ENCODE data around the gene ISCU. TPM values are rescaled to one million over a fixed set of nuclear protein-coding genes. Genes with fewer than 3 reads are reported as not detected.

The ISCU gene
- total RNA-seq, 1 experiment from 2014 or later: 86.9 TPM

DNA sequence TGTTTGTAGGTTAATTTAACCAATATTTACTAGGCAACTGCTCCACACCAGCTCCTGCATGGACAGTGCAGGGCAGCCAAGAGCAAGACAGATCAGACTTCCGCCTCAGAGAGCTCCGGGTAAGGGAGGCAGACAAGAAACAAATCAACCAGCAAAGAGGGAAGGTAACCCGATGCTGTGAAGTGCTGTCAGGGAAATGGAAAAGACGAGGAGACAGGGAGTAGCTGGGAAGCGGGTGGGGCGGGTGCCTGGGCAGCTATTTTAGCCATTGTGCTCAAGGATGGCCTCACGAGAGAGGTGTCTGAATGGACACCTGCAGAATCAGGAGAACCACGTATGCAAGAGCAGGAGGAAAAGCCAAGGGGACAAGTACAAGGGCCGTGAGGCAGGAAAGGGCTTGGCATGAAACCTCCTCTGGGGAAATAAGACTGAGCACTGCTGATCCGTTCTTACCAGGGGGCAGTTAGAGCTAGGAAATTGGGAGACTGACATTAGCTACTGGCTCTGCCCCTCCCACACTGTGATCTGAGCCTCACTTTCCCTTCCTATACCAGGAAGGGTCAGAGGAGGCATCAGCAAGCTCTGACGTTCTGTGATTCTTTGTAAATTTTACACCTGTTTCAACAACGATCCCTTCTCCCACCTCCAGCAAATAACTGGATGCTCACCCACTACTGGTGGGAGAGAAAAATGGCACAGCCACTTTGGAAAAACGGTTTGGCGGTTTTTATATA lies 42.0 kb downstream of the ISCU start:
- Histone ChIP-seq H3K27me3 (replicated peaks; ENCODE audit: control insufficient read depth, insufficient read depth, low read length) (no peaks in the 10 kb centered on the region), H3K4me1 (no peaks in the 10 kb centered on the region), H3K4me3 (ENCODE audit: low read depth, low read length) (no peak overlapping the region), H3K36me3 (ENCODE audit: control insufficient read depth, insufficient read depth, low read length) (no peaks in the 10 kb centered on the region), H3K9me3 (no peaks in the 10 kb centered on the region)
- no peaks in the 10 kb centered on the region for H3K9me3 Mint-ChIP-seq (ENCODE audit: unreplicated experiment)
- TF ChIP-seq, protein P1, sequence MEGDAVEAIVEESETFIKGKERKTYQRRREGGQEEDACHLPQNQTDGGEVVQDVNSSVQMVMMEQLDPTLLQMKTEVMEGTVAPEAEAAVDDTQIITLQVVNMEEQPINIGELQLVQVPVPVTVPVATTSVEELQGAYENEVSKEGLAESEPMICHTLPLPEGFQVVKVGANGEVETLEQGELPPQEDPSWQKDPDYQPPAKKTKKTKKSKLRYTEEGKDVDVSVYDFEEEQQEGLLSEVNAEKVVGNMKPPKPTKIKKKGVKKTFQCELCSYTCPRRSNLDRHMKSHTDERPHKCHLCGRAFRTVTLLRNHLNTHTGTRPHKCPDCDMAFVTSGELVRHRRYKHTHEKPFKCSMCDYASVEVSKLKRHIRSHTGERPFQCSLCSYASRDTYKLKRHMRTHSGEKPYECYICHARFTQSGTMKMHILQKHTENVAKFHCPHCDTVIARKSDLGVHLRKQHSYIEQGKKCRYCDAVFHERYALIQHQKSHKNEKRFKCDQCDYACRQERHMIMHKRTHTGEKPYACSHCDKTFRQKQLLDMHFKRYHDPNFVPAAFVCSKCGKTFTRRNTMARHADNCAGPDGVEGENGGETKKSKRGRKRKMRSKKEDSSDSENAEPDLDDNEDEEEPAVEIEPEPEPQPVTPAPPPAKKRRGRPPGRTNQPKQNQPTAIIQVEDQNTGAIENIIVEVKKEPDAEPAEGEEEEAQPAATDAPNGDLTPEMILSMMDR (IDR thresholded peaks at IDR 0.05; ENCODE audit: insufficient read depth in 1 of 2, low read depth in 1 of 2, low read length in 1 of 2, severe bottlenecking in 1 of 2, unreplicated experiment in 1 of 2): no peak
- H3K4me1 Mint-ChIP-seq (ENCODE audit: low read depth, unreplicated experiment): no peaks in the 10 kb centered on the region
- intact Hi-C loops (cut with micrococcal nuclease; ENCODE audit: unreplicated experiment): no loop called here
- H3K27ac Mint-ChIP-seq (ENCODE audit: unreplicated experiment): no peak overlapping the region
- no peaks in the 10 kb centered on the region for H3K36me3 Mint-ChIP-seq (ENCODE audit: insufficient read depth, unreplicated experiment)
- ChIA-PET CTCF (no interaction called here), POLR2A (no interaction called here)
- H3K27me3 Mint-ChIP-seq (ENCODE audit: insufficient read depth, unreplicated experiment): peaks cover 6% of the 10 kb centered on the region
- BruUV-seq (replicated peaks): no TSS peak
- H3K4me3 Mint-ChIP-seq (ENCODE audit: unreplicated experiment): no peak overlapping the region
- no peak for DNase-seq

DNA sequence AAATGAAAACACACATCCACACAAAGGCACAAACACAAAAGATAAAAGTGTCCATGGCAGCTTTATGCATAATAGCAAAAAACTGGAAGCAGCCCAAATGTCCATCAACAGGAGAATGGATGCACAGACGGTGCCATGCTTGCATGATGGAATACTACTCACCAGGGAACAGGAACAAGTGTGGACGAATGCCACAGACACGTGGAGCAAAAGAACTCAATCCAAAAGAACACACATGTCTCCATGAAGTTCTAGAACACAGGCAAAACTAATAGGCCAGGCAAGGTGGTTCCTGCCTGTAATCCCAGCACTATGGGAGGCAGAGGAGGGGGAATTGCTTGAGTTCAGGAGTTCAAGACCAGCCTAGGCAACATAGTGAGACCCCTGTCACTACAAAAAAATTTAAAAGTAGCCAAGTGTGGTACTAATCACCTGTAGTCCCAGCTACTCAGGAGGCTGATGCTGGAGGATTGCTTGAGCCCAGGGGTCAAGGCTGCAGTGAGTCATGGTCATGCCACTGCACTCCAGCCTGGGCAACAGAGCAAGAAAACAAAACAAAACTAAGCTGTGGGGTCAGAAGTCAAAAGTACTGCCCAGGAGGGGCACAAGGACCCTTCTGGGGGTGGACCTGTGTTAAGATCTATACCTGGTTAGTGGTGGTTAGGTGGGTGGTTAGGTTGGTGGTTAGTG lies 42.7 kb downstream of the ISCU start:
- Mint-ChIP-seq H3K4me1 (ENCODE audit: low read depth, unreplicated experiment) (no peaks in the 10 kb centered on the region), H3K36me3 (ENCODE audit: insufficient read depth, unreplicated experiment) (no peaks in the 10 kb centered on the region), H3K4me3 (ENCODE audit: unreplicated experiment) (no peak overlapping the region), H3K27me3 (ENCODE audit: insufficient read depth, unreplicated experiment) (peaks cover 6% of the 10 kb centered on the region), H3K27ac (ENCODE audit: unreplicated experiment) (no peak overlapping the region), H3K9me3 (ENCODE audit: unreplicated experiment) (no peaks in the 10 kb centered on the region)
- ChIA-PET CTCF (no interaction called here), POLR2A (no interaction called here)
- Histone ChIP-seq H3K4me3 (ENCODE audit: low read depth, low read length) (no peak overlapping the region), H3K36me3 (ENCODE audit: control insufficient read depth, insufficient read depth, low read length) (no peaks in the 10 kb centered on the region), H3K27me3 (replicated peaks; ENCODE audit: control insufficient read depth, insufficient read depth, low read length) (no peaks in the 10 kb centered on the region), H3K4me1 (no peaks in the 10 kb centered on the region), H3K9me3 (no peaks in the 10 kb centered on the region)
- BruUV-seq (replicated peaks): no TSS peak
- TF ChIP-seq, protein P1 (IDR thresholded peaks at IDR 0.05; ENCODE audit: insufficient read depth in 1 of 2, low read depth in 1 of 2, low read length in 1 of 2, severe bottlenecking in 1 of 2, unreplicated experiment in 1 of 2): no peak
- DNase-seq: no peak
- intact Hi-C loops (cut with micrococcal nuclease; ENCODE audit: unreplicated experiment): no loop called here

DNA sequence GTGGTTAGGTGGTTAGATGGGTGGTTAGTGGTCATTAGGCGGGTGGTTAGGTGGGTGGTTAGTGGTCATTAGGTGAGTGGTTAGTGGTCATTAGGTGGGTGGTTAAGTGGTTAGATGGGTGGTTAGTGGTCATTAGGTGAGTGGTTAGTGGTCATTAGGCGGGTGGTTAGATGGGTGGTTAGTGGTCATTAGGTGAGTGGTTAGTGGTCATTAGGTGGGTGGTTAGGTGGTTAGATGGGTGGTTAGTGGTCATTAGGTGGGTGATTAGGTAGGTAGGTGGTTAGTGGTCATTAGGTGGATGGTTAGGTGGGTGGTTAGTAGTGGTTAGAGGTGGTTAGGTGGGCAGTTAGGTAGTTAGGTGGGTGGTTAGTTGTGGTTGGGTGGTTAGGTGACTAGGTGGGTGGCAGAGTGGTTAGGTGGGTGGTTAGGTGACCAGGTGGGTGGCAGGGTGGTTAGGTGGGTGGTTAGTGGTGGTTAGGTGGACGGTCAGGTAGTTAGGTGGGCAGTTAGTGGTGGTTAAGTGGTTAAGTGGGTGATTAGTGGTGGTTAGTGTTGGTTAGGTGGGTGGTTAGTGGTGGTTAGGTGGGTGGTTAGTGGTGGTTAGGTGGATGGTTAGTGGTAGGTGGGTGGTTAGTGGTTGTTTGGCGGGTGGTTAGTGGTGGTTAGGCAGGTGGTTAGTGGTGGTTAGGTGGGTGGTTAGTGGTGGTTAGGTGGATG lies 43.5 kb downstream of the ISCU start:
- CTCF ChIA-PET: no interaction called here
- H3K27ac Mint-ChIP-seq (ENCODE audit: unreplicated experiment): no peak overlapping the region

More for the DNA sequence above, 43.5 kb downstream of the ISCU start:
- no peak overlapping the region for H3K4me3 ChIP-seq (ENCODE audit: low read depth, low read length)
- POLR2A ChIA-PET: no interaction called here
- H3K36me3 Mint-ChIP-seq (ENCODE audit: insufficient read depth, unreplicated experiment): no peaks in the 10 kb centered on the region
- no peaks in the 10 kb centered on the region for H3K4me1 ChIP-seq
- TF ChIP-seq, protein P1 (IDR thresholded peaks at IDR 0.05; ENCODE audit: insufficient read depth in 1 of 2, low read depth in 1 of 2, low read length in 1 of 2, severe bottlenecking in 1 of 2, unreplicated experiment in 1 of 2): no peak
- H3K9me3 Mint-ChIP-seq (ENCODE audit: unreplicated experiment): no peaks in the 10 kb centered on the region
- no TSS peak for BruUV-seq (replicated peaks)
- no peaks in the 10 kb centered on the region for H3K9me3 ChIP-seq
- intact Hi-C loops (cut with micrococcal nuclease; ENCODE audit: unreplicated experiment): no loop called here
- no peaks in the 10 kb centered on the region for H3K27me3 ChIP-seq (replicated peaks; ENCODE audit: control insufficient read depth, insufficient read depth, low read length)
- H3K4me1 Mint-ChIP-seq (ENCODE audit: low read depth, unreplicated experiment): no peaks in the 10 kb centered on the region
- peaks cover 6% of the 10 kb centered on the region for H3K27me3 Mint-ChIP-seq (ENCODE audit: insufficient read depth, unreplicated experiment)
- no peak overlapping the region for H3K4me3 Mint-ChIP-seq (ENCODE audit: unreplicated experiment)
- no peaks in the 10 kb centered on the region for H3K36me3 ChIP-seq (ENCODE audit: control insufficient read depth, insufficient read depth, low read length)
- DNase-seq: no peak
